ENCODE data around the gene SPEF2.

The SPEF2 gene

DNA sequence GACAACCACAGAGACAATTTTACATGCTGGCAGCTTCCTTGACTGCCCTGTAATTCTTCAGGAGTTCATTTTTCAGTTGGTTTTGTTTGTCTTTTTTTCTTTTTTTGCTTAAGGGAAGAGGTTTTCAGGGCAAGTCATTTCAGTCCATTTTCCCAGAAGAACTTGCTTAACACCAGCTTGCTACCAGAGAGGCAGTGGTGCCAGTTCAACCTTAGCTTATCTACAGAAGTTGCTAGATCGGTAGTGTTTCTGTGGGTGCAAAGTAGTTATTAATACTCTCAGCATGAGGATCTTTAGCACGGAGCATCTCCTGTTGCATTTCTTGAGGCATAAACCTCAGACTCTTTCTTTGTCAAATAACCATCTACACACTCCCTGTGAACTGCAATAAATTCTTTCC, 1.1 kb downstream of the SPEF2 start:
- Histone ChIP-seq H3K4me1 (ENCODE audit: control insufficient read depth, low read length) (no peaks in the 10 kb centered on the region), H4K20me1 (ENCODE audit: control insufficient read depth, insufficient read depth, low read depth, low read length) (no peaks in the 10 kb centered on the region), H3K27ac (ENCODE audit: low read depth, low read length) (no peak overlapping the region), H3F3A (ENCODE audit: control insufficient read depth, insufficient read depth) (no peaks in the 10 kb centered on the region), H3K4me3 (ENCODE audit: low read length) (no peak overlapping the region), H3K9me2 (replicated peaks; ENCODE audit: control insufficient read depth, low read length) (no peaks in the 10 kb centered on the region), H3K79me2 (ENCODE audit: control insufficient read depth, low read length) (no peaks in the 10 kb centered on the region), H3K36me3 (ENCODE audit: control insufficient read depth, low read length) (no peaks in the 10 kb centered on the region), H3K27me3 (ENCODE audit: control insufficient read depth, low read length) (no peaks in the 10 kb centered on the region), H3K4me2 (ENCODE audit: low read length) (no peak overlapping the region), H3K9me3 (ENCODE audit: control insufficient read depth, insufficient read depth, low read length) (peaks cover 3% of the 10 kb centered on the region; the same call in 1 of the 2 replicates)
- no peak for TF ChIP-seq CTCF (IDR thresholded peaks at IDR 0.05; ENCODE audit: low read depth, low read length, poor library complexity, severe bottlenecking)
- no peak for TF ChIP-seq EZH2phosphoT487 (IDR thresholded peaks at IDR 0.05; ENCODE audit: borderline replicate concordance, low read length)

GRCh38 chr5:35622974-35623373, 5.3 kb downstream of the SPEF2 start:
- Histone ChIP-seq H3K9me2 (replicated peaks; ENCODE audit: control insufficient read depth, low read length) (no peaks in the 10 kb centered on the region), H4K20me1 (ENCODE audit: control insufficient read depth, insufficient read depth, low read depth, low read length) (no peaks in the 10 kb centered on the region), H3K4me2 (ENCODE audit: low read length) (no peak overlapping the region), H3K4me3 (ENCODE audit: low read length) (no peak overlapping the region), H3K9me3 (ENCODE audit: control insufficient read depth, insufficient read depth, low read length) (no peaks in the 10 kb centered on the region), H3K27me3 (ENCODE audit: control insufficient read depth, low read length) (no peaks in the 10 kb centered on the region), H3K27ac (ENCODE audit: low read depth, low read length) (no peak overlapping the region), H3K79me2 (ENCODE audit: control insufficient read depth, low read length) (no peaks in the 10 kb centered on the region), H3K36me3 (ENCODE audit: control insufficient read depth, low read length) (no peaks in the 10 kb centered on the region), H3K4me1 (ENCODE audit: control insufficient read depth, low read length) (no peaks in the 10 kb centered on the region), H3F3A (ENCODE audit: control insufficient read depth, insufficient read depth) (no peaks in the 10 kb centered on the region)
- no peak for TF ChIP-seq EZH2phosphoT487 (IDR thresholded peaks at IDR 0.05; ENCODE audit: borderline replicate concordance, low read length)
- no peak for TF ChIP-seq CTCF (IDR thresholded peaks at IDR 0.05; ENCODE audit: low read depth, low read length, poor library complexity, severe bottlenecking)

DNA sequence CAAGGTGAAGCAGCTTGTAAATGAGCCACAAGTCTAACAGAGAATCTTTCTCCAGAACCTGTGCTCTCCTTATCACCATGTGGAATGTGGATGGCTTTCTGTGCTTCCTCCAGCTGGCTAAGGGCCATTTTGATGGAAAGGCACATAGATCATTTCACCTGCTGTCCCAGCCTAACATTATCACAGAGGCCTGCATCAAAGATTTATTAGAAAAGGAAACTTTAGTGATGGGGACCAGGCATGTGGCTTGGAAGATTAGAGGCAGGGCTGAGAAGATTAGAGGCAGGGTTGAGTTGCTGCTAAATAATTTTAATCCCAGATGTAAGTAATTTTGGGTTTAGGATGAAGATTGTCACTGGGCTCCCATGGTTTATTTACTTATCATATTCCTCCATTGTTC, 6.3 kb downstream of the SPEF2 start:
- Histone ChIP-seq H3K27ac (ENCODE audit: low read depth, low read length) (no peak overlapping the region), H3K9me2 (replicated peaks; ENCODE audit: control insufficient read depth, low read length) (no peaks in the 10 kb centered on the region), H3F3A (ENCODE audit: control insufficient read depth, insufficient read depth) (no peaks in the 10 kb centered on the region), H3K27me3 (ENCODE audit: control insufficient read depth, low read length) (no peaks in the 10 kb centered on the region), H3K36me3 (ENCODE audit: control insufficient read depth, low read length) (no peaks in the 10 kb centered on the region), H3K79me2 (ENCODE audit: control insufficient read depth, low read length) (no peaks in the 10 kb centered on the region), H4K20me1 (ENCODE audit: control insufficient read depth, insufficient read depth, low read depth, low read length) (no peaks in the 10 kb centered on the region), H3K4me3 (ENCODE audit: low read length) (no peak overlapping the region), H3K4me1 (ENCODE audit: control insufficient read depth, low read length) (no peaks in the 10 kb centered on the region), H3K9me3 (ENCODE audit: control insufficient read depth, insufficient read depth, low read length) (no peaks in the 10 kb centered on the region), H3K4me2 (ENCODE audit: low read length) (no peak overlapping the region)
- no peak for TF ChIP-seq CTCF (IDR thresholded peaks at IDR 0.05; ENCODE audit: low read depth, low read length, poor library complexity, severe bottlenecking)

DNA sequence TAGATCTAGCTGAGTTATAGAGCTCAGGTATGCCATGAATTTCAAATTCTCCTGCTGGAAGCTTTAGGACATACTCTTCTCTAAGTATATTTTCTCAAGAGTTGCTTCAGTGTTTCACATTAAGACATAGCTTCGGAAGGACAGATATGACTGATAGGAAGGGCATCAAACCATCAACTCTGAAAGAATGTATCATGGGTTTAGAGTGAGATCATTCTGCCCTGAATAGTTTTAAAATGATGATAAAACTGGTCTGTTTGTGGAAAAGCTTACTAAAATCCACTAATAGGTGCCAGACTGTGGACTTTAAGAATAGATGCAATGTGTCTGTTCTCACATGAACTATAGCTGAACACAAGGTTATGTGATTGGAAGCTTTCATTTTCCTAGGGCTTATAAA, 8.4 kb downstream of the SPEF2 start:
- Histone ChIP-seq H3K27ac (ENCODE audit: low read depth, low read length) (no peak overlapping the region), H3K9me3 (ENCODE audit: control insufficient read depth, insufficient read depth, low read length) (no peaks in the 10 kb centered on the region), H3K36me3 (ENCODE audit: control insufficient read depth, low read length) (no peaks in the 10 kb centered on the region), H3K4me1 (ENCODE audit: control insufficient read depth, low read length) (no peaks in the 10 kb centered on the region), H3F3A (ENCODE audit: control insufficient read depth, insufficient read depth) (no peaks in the 10 kb centered on the region), H3K9me2 (replicated peaks; ENCODE audit: control insufficient read depth, low read length) (no peaks in the 10 kb centered on the region), H3K4me2 (ENCODE audit: low read length) (no peak overlapping the region), H3K79me2 (ENCODE audit: control insufficient read depth, low read length) (no peaks in the 10 kb centered on the region), H3K4me3 (ENCODE audit: low read length) (no peak overlapping the region), H4K20me1 (ENCODE audit: control insufficient read depth, insufficient read depth, low read depth, low read length) (no peaks in the 10 kb centered on the region), H3K27me3 (ENCODE audit: control insufficient read depth, low read length) (no peaks in the 10 kb centered on the region)
- TF ChIP-seq EZH2phosphoT487 (IDR thresholded peaks at IDR 0.05; ENCODE audit: borderline replicate concordance, low read length) (no peak), CTCF (IDR thresholded peaks at IDR 0.05; ENCODE audit: low read depth, low read length, poor library complexity, severe bottlenecking) (no peak)

Data from DOHH2 (cell line).